Astrocyte (in vitro differentiated cells and primary cell): Measurements from ENCODE around the gene NIPAL3. TPM values are rescaled to one million over a fixed set of nuclear protein-coding genes. Genes with fewer than 3 reads are reported as not detected.

Source experiments
- DNase-seq: peaks from one replicate; pipeline ENCODE4 v3.0.0-alpha.2; 2010; ENCODE audit warnings: low read depth
- FAIRE-seq: peaks from 2 replicates; lab custom pipeline; 2011; peaks lifted over from hg19 to GRCh38; lab: Jason Lieb, UNC
- H2AFZ ChIP-seq: 2 replicates; pipeline ENCODE4 v1.6.0; 2012; ENCODE audit warnings: low read depth, low read length, inconsistent platforms
- H3K27ac ChIP-seq: 2 replicates; pipeline ENCODE4 v1.5.1; 2011; ENCODE audit warnings: low read depth, low read length, inconsistent platforms
- H3K27me3 ChIP-seq: 2 replicates; pipeline ENCODE4 v1.6.0; 2011; ENCODE audit warnings: low read length, inconsistent platforms; ENCODE audit not compliant: insufficient read depth
- H3K36me3 ChIP-seq: 2 replicates; pipeline ENCODE4 v1.5.1; 2011; ENCODE audit warnings: low read length, inconsistent platforms; ENCODE audit not compliant: insufficient read depth
- H3K4me1 ChIP-seq: 2 replicates; pipeline ENCODE4 v1.5.1; 2011; ENCODE audit warnings: low read length, inconsistent platforms; ENCODE audit not compliant: insufficient read depth
- H3K4me2 ChIP-seq: 2 replicates; pipeline ENCODE4 v1.6.0; 2012; ENCODE audit warnings: low read length, inconsistent platforms
- H3K4me3 ChIP-seq: 2 replicates; pipeline ENCODE4 v1.5.1; 2011; ENCODE audit warnings: low read depth, mild to moderate bottlenecking, low read length, inconsistent platforms; ENCODE audit not compliant: insufficient read depth
- H3K79me2 ChIP-seq: 2 replicates; pipeline ENCODE4 v1.6.0; 2012; ENCODE audit warnings: mild to moderate bottlenecking, low read length, inconsistent platforms; ENCODE audit not compliant: insufficient read depth
- H3K9ac ChIP-seq: 2 replicates; pipeline ENCODE4 v1.6.0; 2012; ENCODE audit warnings: mild to moderate bottlenecking, low read length, inconsistent platforms
- H3K9me3 ChIP-seq: 2 replicates; pipeline ENCODE4 v1.5.1; 2012; ENCODE audit warnings: low read depth, mild to moderate bottlenecking, low read length, inconsistent platforms; ENCODE audit not compliant: insufficient read depth
- H4K20me1 ChIP-seq: 2 replicates; pipeline ENCODE4 v1.6.0; 2012; ENCODE audit warnings: low read length, inconsistent platforms; ENCODE audit not compliant: insufficient read depth
- H3K27ac Mint-ChIP-seq: one replicate; pipeline ENCODE4 v1.8.0; 2021; ENCODE audit warnings: mild to moderate bottlenecking, mixed read lengths; ENCODE audit not compliant: unreplicated experiment
- H3K27me3 Mint-ChIP-seq: one replicate; pipeline ENCODE4 v1.8.0; 2021; ENCODE audit warnings: low read depth, mixed read lengths; ENCODE audit not compliant: unreplicated experiment
- H3K36me3 Mint-ChIP-seq: one replicate; pipeline ENCODE4 v1.8.0; 2021; ENCODE audit warnings: low read depth, mixed read lengths; ENCODE audit not compliant: unreplicated experiment
- H3K4me1 Mint-ChIP-seq: one replicate; pipeline ENCODE4 v1.8.0; 2021; ENCODE audit warnings: low read depth, mixed read lengths; ENCODE audit not compliant: unreplicated experiment
- H3K4me3 Mint-ChIP-seq: one replicate; pipeline ENCODE4 v1.8.0; 2021; ENCODE audit warnings: mild to moderate bottlenecking, moderate library complexity, mixed read lengths; ENCODE audit not compliant: unreplicated experiment
- H3K9me3 Mint-ChIP-seq: one replicate; pipeline ENCODE4 v1.8.0; 2021; ENCODE audit warnings: mild to moderate bottlenecking, mixed read lengths; ENCODE audit not compliant: unreplicated experiment
- EZH2 ChIP-seq: IDR thresholded peaks from 2 replicates; pipeline ENCODE4 v1.6.1; 2012; ENCODE audit warnings: mild to moderate bottlenecking, low read length, inconsistent platforms; ENCODE audit not compliant: insufficient read depth
- total RNA-seq: library from RNA; stranded (reverse); gene quantifications from 2 replicates; pipeline ENCODE4 v1.2.1, GENCODE V29; 2021
- TF ChIP-seq, protein P1 (sequence below): IDR thresholded peaks from 2 replicates; pipeline ENCODE4 v1.5.1; 2011; ENCODE audit warnings: low read depth, mild to moderate bottlenecking, inconsistent platforms, low read length, moderate library complexity; ENCODE audit not compliant: insufficient read depth

The NIPAL3 gene
- total RNA-seq, 1 donor from 2014 or later, result 47.2 TPM

DNA sequence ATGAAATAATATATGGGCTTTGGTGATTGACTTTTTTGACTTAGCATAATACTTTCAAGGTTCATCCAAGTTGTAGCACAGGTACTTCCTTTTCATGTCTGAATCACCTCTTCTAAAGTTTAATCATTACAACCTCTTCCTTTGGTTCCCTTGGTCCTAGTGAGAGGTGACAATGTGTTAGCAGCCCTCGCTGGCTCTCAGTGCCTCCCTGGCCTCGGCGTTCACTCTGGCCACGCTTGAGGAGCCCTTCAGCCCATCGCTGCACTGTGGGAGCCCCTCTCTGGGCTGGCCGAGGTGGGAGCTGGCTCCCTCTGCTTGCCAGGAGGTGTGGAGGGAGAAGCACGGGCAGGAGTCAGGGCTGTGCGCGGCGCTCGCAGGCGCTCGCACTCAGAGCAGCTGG is 74.1 kb downstream of the NIPAL3 start:
- H3K27ac Mint-ChIP-seq, result no peak overlapping the region
- Histone ChIP-seq H4K20me1 (no peaks in the 10 kb centered on the region), H3K4me3 (no peak overlapping the region), H2AFZ (no peak overlapping the region), H3K4me2 (no peak overlapping the region), H3K27ac (no peak overlapping the region), H3K9me3 (no peaks in the 10 kb centered on the region), H3K4me1 (no peaks in the 10 kb centered on the region), H3K36me3 (no peaks in the 10 kb centered on the region), H3K9ac (no peak overlapping the region), H3K27me3 (no peaks in the 10 kb centered on the region), H3K79me2 (no peaks in the 10 kb centered on the region)
- peaks cover 6% of the 10 kb centered on the region for H3K27me3 Mint-ChIP-seq
- DNase-seq (no peak), FAIRE-seq (no peak)
- no peaks in the 10 kb centered on the region for H3K36me3 Mint-ChIP-seq
- peaks cover 2% of the 10 kb centered on the region for H3K9me3 Mint-ChIP-seq
- H3K4me3 Mint-ChIP-seq, result no peak overlapping the region
- no peak for TF ChIP-seq EZH2
- TF ChIP-seq, protein P1, sequence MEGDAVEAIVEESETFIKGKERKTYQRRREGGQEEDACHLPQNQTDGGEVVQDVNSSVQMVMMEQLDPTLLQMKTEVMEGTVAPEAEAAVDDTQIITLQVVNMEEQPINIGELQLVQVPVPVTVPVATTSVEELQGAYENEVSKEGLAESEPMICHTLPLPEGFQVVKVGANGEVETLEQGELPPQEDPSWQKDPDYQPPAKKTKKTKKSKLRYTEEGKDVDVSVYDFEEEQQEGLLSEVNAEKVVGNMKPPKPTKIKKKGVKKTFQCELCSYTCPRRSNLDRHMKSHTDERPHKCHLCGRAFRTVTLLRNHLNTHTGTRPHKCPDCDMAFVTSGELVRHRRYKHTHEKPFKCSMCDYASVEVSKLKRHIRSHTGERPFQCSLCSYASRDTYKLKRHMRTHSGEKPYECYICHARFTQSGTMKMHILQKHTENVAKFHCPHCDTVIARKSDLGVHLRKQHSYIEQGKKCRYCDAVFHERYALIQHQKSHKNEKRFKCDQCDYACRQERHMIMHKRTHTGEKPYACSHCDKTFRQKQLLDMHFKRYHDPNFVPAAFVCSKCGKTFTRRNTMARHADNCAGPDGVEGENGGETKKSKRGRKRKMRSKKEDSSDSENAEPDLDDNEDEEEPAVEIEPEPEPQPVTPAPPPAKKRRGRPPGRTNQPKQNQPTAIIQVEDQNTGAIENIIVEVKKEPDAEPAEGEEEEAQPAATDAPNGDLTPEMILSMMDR, result no peak
- no peaks in the 10 kb centered on the region for H3K4me1 Mint-ChIP-seq

DNA sequence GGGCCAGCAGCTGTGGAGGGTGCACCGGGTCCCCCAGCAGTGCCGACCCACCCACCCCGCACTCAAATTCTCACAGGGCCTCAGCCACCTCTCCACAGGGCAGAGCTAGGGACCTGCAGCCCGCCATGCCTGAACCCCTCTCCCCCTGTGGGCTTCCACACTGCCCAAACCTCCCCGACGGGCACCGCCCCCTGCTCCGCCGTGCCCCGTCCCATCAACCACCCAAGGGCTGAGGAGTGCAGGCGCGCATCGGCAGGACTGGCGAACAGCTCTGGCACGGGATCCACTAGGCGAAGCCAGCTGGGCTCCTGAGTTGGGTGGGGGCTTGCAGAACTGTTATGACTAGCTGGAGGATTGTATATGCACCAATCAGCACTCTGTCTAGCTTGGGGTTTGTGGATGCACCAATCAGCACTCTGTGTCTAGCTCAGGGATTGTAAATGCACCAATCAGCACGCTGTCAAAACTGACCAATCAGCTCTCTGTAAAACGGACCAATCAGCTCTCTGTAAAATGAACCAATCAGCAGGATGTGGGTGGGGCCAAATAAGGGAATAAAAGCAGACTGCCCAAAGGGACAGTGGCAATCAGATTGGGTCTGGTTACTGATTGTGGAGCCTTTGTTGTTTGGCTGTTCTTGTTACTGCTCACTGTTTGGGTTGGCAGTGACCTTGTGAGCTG is 74.6 kb downstream of the NIPAL3 start:
- Histone ChIP-seq H3K27me3 (no peaks in the 10 kb centered on the region), H3K9me3 (no peaks in the 10 kb centered on the region), H3K4me3 (no peak overlapping the region), H3K36me3 (no peaks in the 10 kb centered on the region), H4K20me1 (no peaks in the 10 kb centered on the region), H2AFZ (no peak overlapping the region), H3K4me2 (no peak overlapping the region), H3K79me2 (no peaks in the 10 kb centered on the region), H3K4me1 (no peaks in the 10 kb centered on the region), H3K9ac (no peak overlapping the region), H3K27ac (no peak overlapping the region)
- Mint-ChIP-seq H3K4me3 (no peak overlapping the region), H3K4me1 (no peaks in the 10 kb centered on the region), H3K27ac (no peak overlapping the region), H3K9me3 (peaks cover 2% of the 10 kb centered on the region), H3K36me3 (no peaks in the 10 kb centered on the region), H3K27me3 (peaks cover 6% of the 10 kb centered on the region)
- no peak for DNase-seq
- TF ChIP-seq EZH2, result no peak
- TF ChIP-seq, protein P1, result no peak
- no peak for FAIRE-seq
